ENCODE measurements around the gene CNN1. TPM values are rescaled to one million over a fixed set of nuclear protein-coding genes. Genes with fewer than 3 reads are reported as not detected.
"Not testable (repeated sequence)": the region's sequence is repeated elsewhere in the genome, so short reads cannot be mapped to it uniquely, and the experiment has no call there.

The CNN1 gene
- total RNA-seq, 4 donors from 2014 or later: 6.4 to 43.8 (median 14.5) TPM

DNA sequence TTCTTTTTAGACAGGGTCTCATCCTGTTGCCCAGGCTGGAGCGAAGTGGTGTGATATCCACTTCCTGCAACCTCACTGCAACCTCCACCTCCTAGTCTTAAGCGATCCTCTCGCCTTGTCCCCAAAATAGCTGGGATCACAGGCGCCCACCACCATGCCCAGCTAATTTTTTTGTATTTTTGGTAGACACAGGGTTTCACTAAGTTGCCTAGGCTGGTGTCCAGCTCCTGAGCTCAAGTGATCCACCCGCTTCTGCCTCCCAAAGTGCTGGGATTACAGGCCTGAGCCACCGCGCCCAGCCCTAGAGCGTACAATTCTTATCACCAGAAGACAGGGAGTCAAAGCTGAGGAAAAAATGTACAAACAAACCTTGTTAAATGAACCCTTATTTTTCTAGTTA, 24.9 kb downstream of the CNN1 start:
- DNase-seq (ENCODE audit: low spot score) (no peak), ATAC-seq (ENCODE audit: low FRiP score) (no peak)
- TF ChIP-seq, protein P1, sequence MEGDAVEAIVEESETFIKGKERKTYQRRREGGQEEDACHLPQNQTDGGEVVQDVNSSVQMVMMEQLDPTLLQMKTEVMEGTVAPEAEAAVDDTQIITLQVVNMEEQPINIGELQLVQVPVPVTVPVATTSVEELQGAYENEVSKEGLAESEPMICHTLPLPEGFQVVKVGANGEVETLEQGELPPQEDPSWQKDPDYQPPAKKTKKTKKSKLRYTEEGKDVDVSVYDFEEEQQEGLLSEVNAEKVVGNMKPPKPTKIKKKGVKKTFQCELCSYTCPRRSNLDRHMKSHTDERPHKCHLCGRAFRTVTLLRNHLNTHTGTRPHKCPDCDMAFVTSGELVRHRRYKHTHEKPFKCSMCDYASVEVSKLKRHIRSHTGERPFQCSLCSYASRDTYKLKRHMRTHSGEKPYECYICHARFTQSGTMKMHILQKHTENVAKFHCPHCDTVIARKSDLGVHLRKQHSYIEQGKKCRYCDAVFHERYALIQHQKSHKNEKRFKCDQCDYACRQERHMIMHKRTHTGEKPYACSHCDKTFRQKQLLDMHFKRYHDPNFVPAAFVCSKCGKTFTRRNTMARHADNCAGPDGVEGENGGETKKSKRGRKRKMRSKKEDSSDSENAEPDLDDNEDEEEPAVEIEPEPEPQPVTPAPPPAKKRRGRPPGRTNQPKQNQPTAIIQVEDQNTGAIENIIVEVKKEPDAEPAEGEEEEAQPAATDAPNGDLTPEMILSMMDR (IDR thresholded peaks at IDR 0.05): no peak

DNA sequence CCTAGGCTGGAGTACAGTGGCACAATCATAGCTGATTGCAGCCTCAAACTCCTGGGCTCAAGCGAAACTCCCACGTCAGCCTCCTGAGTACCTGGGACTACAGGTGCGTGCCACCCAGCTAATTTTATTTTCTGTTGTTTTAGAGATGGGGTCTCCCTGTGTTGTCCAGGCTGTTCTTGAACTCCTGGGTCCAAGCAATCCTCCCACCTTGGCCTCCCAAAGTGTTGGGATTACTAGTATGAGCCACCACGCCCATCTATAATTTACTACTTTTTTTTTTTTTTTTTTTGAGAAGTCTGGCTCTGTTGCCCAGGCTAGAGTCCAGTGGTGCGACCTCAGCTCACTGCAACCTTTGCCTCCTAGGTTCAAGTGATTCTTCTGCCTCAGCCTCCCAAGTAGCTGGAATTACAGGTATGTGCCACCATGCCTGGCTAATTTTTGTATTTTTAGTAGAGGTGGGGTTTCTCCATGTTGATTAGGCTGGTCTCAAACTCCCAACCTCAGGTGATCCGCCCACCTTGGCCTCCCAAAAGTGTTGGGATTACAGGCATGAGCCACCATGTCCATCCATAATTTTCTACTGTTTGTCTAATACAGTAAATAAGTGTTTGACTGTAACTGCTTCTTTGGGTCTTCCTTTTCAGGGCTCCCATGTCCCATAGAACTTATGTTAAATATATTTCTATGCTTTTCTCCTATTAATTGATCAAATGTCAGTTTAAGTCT, 25.6 kb downstream of the CNN1 start:
- DNase-seq (ENCODE audit: low spot score); ATAC-seq (ENCODE audit: low FRiP score): not testable (repeated sequence)

DNA sequence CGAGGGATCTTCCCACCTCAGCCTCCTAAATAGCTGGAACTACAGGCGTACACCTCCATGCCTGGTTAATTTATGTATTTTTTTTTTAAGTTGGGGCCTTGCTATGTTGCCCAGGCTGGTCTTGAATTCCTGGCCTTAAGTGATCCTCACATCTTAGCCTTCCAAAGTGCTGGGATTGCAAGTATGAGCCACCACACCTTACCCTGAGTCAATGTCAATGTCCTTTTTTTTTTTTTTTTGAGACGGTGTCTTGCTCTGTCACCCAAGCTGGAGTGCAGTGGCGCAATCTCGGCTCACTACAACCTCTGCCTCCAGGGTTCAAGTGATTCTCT, 27.0 kb downstream of the CNN1 start:
- not testable (repeated sequence) for DNase-seq (ENCODE audit: low spot score); ATAC-seq (ENCODE audit: low FRiP score)

DNA sequence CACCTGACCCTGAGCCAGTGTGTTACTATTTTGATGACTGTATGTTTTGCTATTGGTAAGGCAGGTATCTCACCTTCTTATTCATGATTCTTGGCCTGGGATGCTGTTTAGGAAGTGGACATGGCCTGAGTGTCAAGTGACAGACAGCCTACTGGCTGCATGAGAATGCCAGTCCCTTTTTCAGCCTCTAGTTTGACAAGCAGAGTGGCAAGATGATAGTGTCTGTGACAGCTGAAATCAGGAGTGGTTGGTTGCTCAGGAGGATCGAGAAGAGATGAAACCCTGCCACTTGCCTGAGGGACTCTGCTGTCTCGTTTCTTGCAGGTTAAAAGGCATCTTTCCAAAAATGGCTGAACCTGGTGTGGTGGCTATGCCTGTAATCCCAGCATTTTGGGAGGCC, 27.5 kb downstream of the CNN1 start:
- ATAC-seq (ENCODE audit: low FRiP score) (no peak), DNase-seq (ENCODE audit: low spot score) (no peak)
- TF ChIP-seq, protein P1 (IDR thresholded peaks at IDR 0.05): no peak

DNA sequence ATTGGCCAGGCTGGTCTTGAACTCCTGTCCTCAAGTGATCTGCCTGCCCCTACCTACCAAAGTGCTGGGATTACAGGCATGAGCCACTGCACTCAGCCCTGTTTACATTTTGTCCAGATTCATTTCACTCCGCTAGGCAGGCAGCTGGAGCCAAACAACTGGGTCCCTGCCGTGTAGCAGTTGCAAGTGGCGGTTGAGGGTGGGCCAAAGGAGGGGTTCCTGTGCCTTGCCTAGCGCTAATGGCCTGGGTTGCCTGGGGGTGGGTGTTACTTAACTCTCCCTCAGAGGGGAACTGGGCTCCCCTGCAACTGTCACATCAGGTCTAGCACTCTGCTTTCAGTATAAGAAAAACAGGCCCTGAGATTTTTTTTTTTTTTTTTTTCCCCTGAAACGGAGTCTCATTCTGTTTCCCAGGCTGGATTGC, 31.4 kb downstream of the CNN1 start:
- TF ChIP-seq, protein P1 (IDR thresholded peaks at IDR 0.05): no peak
- no peak for ATAC-seq (ENCODE audit: low FRiP score)
- no peak for DNase-seq (ENCODE audit: low spot score)

DNA sequence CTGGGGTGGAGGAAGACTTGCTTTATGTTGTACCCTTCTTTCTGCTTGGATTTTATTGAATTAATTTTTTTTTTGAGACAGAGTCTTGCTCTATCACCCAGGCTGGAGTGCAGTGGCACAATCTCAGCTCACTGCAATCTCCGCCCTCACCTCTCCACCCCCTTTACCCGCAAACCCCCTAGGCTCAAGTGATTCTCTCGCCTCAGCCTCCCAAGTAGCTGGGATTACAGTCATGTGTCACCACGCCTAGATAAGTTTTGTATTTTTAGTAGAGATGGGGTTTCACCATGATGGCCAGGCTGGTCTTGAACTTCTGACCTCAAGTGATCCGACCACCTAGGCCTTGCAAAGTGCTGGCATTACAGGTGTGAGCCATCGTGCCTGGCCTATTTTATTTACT, 34.7 kb downstream of the CNN1 start:
- ATAC-seq (ENCODE audit: low FRiP score): not testable (repeated sequence)

DNA sequence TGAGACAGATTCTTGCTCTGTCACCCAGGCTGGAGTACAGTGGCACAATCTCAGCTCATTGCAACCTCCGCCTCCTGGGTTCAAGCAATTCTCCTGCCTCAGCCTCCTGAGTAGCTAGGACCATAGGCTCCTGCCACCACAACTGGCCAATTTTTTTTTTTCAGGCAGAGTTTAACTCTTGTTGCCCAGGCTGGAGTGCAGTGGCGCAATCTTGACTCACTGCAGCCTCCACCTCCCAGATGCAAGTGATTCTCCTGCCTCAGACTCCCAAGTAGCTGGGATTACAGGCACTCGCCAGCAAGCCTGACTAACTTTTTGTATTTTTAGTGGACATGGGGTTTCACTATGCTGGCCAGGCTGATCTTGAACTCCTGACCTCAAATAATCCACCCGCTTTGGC, 35.1 kb downstream of the CNN1 start:
- not testable (repeated sequence) for ATAC-seq (ENCODE audit: low FRiP score); DNase-seq (ENCODE audit: low spot score)

More for the DNA sequence above, 34.7 kb downstream of the CNN1 start:
- not testable (repeated sequence) for DNase-seq (ENCODE audit: low spot score)

DNA sequence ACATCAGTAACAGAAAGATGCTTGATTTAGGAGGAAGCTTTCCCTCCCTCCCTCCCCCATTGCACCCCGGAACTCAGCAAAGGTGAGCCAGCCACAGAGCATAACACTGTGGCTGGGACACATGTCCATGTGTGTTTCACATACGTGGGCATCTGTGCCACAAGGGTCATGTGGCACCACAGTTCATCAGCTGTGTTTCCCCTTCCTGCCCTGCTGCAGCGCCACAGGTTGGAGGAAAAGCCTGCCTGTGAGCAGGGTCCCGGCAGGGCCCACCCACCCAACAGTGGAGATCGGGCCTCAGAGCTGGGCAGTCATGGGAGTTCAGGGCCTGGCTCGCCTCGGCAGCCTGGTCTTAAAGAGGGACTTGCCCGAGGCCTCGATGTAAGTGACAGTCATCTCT, 36.0 kb downstream of the CNN1 start:
- DNase-seq (ENCODE audit: low spot score): no peak
- TF ChIP-seq, protein P1 (IDR thresholded peaks at IDR 0.05): no peak

DNA sequence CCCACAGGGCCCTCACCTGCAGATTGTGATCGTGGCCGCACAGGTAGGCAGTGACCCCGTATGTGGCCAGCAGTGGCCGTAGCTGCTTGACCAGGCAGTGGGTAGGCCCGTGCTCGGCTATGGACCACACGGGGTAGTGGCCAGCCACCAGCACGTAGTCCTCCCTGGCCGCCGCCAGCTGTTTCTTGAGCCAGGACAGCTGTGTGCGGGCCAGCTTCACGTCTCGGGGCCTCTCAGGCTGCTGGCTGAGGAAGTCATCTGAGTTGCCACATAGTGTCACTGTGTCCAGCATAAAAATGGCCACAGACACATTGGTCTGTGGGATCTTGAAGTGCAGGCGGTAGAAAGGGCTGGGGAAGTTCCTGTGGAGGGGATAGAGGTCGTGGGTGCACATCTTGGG, 37.6 kb downstream of the CNN1 start:
- DNase-seq (ENCODE audit: low spot score) (no peak), ATAC-seq (ENCODE audit: low FRiP score) (no peak)
- TF ChIP-seq, protein P1 (IDR thresholded peaks at IDR 0.05): no peak

More for the DNA sequence above, 36.0 kb downstream of the CNN1 start:
- no peak for ATAC-seq (ENCODE audit: low FRiP score)

Measured in omental fat pad (tissue), 4 donors.